A673 (cell line): ENCODE measurements around the gene MTR. TPM values are rescaled to one million over a fixed set of nuclear protein-coding genes. Genes with fewer than 3 reads are reported as not detected.

Experiments
- BruUV-seq: library from RNA; stranded (reverse); fragments of 400-500 nt; replicated peaks from 2 replicates; lab custom pipeline; 2021; lab: Mats Ljungman, UMichigan
- CTCF ChIA-PET: fragments of 300-600 bp; sonication (Branson Sonifier 250); formaldehyde crosslinking; loops from one replicate; lab custom pipeline; 2022; ENCODE audit warnings: antibody characterized with exemption; lab: Charles Lee
- POLR2A ChIA-PET: fragments of 300-600 bp; sonication (Branson Sonifier 250); formaldehyde crosslinking; loops from one replicate; lab custom pipeline; 2022; ENCODE audit warnings: antibody characterized with exemption; ENCODE audit not compliant: low non-redundant PET; lab: Charles Lee
- DNase-seq: peaks from one replicate; pipeline ENCODE4 v3.0.0-alpha.2; 2015; ENCODE audit warnings: low spot score
- H3K27ac ChIP-seq: fragments of 200-600 bp; sonication (generic); 2 replicates; pipeline ENCODE4 v1.5.1; 2016; ENCODE audit warnings: mixed run types, low read depth, mild to moderate bottlenecking, mixed read lengths, antibody characterized with exemption, low read length; ENCODE audit not compliant: poor library complexity, severe bottlenecking
- H3K27me3 ChIP-seq: fragments of 200-600 bp; sonication (generic); replicated peaks from 2 replicates; pipeline ENCODE4 v1.6.1; 2017; ENCODE audit warnings: mixed run types, low read depth, mild to moderate bottlenecking, mixed read lengths, antibody characterized with exemption, low read length; ENCODE audit not compliant: insufficient read depth, poor library complexity
- H3K36me3 ChIP-seq: fragments of 200-600 bp; sonication (generic); 2 replicates; pipeline ENCODE4 v1.6.1; 2016; ENCODE audit warnings: mixed run types, mild to moderate bottlenecking, mixed read lengths, antibody characterized with exemption, low read length; ENCODE audit not compliant: insufficient read depth, poor library complexity, severe bottlenecking
- H3K4me1 ChIP-seq: fragments of 200-600 bp; sonication (generic); 2 replicates; pipeline ENCODE4 v1.6.1; 2017; ENCODE audit warnings: mixed run types, mild to moderate bottlenecking, mixed read lengths, antibody characterized with exemption, low read length; ENCODE audit not compliant: insufficient read depth, poor library complexity, severe bottlenecking
- H3K4me3 ChIP-seq: fragments of 200-600 bp; sonication (generic); 2 replicates; pipeline ENCODE4 v1.5.1; 2016; ENCODE audit warnings: low read depth, mixed run types, mild to moderate bottlenecking, mixed read lengths, low read length; ENCODE audit not compliant: poor library complexity, severe bottlenecking
- H3K9me3 ChIP-seq: fragments of 200-600 bp; sonication (generic); 2 replicates; pipeline ENCODE4 v1.6.1; 2016; ENCODE audit warnings: mixed run types, low read depth, mild to moderate bottlenecking, mixed read lengths, antibody characterized with exemption, low read length; ENCODE audit not compliant: poor library complexity, severe bottlenecking
- CTCF ChIP-seq: fragments of 300-800, 200-600 bp; sonication (generic); conservative IDR thresholded peaks from 2 replicates; pipeline ENCODE4 v1.5.1; 2017; ENCODE audit warnings: low read depth, mild to moderate bottlenecking, antibody characterized with exemption, low read length, moderate library complexity, mixed read lengths
- EZH2 ChIP-seq: fragments of 200-600 bp; sonication (generic); IDR thresholded peaks from 2 replicates; pipeline ENCODE4 v1.6.1; 2017; ENCODE audit warnings: borderline replicate concordance, low read depth, mild to moderate bottlenecking, mixed read lengths, antibody characterized with exemption, low read length; ENCODE audit not compliant: poor library complexity, severe bottlenecking
- intact Hi-C: fragments of 100-400 bp; cut with micrococcal nuclease; formaldehyde crosslinking; loops from one replicate; pipeline ENCODE4 v1.10.0; 2022; ENCODE audit not compliant: unreplicated experiment
- total RNA-seq: library from RNA; stranded (reverse); gene quantifications from 2 replicates; pipeline ENCODE4 v1.2.3, GENCODE V29; 2021

Gene MTR
- total RNA-seq, 1 experiment from 2014 or later = 36.0 TPM

- H3K4me1 ChIP-seq = peaks cover 10% of the 10 kb centered on the region
- intact Hi-C loops = no loop called here
- ChIA-PET CTCF (no interaction called here), POLR2A (no interaction called here)
- no peak overlapping the region for H3K4me3 ChIP-seq
- H3K9me3 ChIP-seq = no peaks in the 10 kb centered on the region
- H3K36me3 ChIP-seq = no peaks in the 10 kb centered on the region
- no TSS peak for BruUV-seq
- no peak for TF ChIP-seq CTCF
- peak; percentile 54 for DNase-seq
- H3K27ac ChIP-seq = no peak overlapping the region
- H3K27me3 ChIP-seq = no peaks in the 10 kb centered on the region
Measured at GRCh38 chr1:236821091-236821627, 26.1 kb downstream of the MTR start.

- no peaks in the 10 kb centered on the region for H3K27me3 ChIP-seq
- intact Hi-C loops = no loop called here
- POLR2A ChIA-PET = no interaction called here
- no peaks in the 10 kb centered on the region for H3K9me3 ChIP-seq
- H3K4me1 ChIP-seq = peaks cover 10% of the 10 kb centered on the region
- H3K4me3 ChIP-seq = no peak overlapping the region
- TF ChIP-seq CTCF (no peak), EZH2 (no peak)
- no TSS peak for BruUV-seq
- H3K27ac ChIP-seq = no peak overlapping the region
- CTCF ChIA-PET = no interaction called here
- H3K36me3 ChIP-seq = no peaks in the 10 kb centered on the region
- no peak for DNase-seq
Measured at GRCh38 chr1:236823559-236823958, 28.5 kb downstream of the MTR start.

GRCh38 chr1:236829085-236829484 is 34.0 kb downstream of the MTR start:
- Histone ChIP-seq H3K9me3 (no peaks in the 10 kb centered on the region), H3K4me1 (no peaks in the 10 kb centered on the region), H3K27me3 (no peaks in the 10 kb centered on the region), H3K4me3 (no peak overlapping the region), H3K36me3 (peaks cover 11% of the 10 kb centered on the region), H3K27ac (no peak overlapping the region)
- intact Hi-C loops = no loop called here
- TF ChIP-seq CTCF = no peak
- no peak for TF ChIP-seq EZH2
- ChIA-PET POLR2A (no interaction called here), CTCF (no interaction called here)
- no TSS peak for BruUV-seq
- DNase-seq = no peak
